ENCODE measurements around the gene PRKCE. TPM values are rescaled to one million over a fixed set of nuclear protein-coding genes. Genes with fewer than 3 reads are reported as not detected.

The PRKCE gene
- total and polyA plus RNA-seq, 2 donors (not counting 3 experiments of a cell fraction or from before 2014, with no cell fraction given): 27.9 to 33.9 TPM

DNA sequence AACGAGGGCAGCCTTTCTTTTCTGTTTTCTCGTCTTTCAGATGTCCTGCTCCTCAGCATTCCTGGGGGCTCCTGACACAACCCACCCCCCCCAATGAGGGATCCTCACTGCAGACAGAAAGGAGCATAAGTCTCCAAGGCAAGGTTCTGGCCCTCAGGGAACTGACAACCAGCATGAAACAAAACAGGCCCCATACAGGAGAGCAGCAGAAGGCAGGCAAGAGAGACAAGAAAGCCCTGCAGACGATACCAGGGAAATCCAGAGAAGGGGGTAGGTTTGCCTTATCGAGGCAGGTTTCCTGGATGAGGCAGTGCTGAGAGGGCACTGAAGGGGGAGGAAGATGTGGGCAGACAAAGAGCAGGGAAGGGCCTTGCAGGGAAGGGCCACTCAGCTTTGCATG lies 541.9 kb downstream of the PRKCE start:
- TF ChIP-seq FOS (IDR thresholded peaks at IDR 0.05; ENCODE audit: borderline replicate concordance, insufficient read depth, low read length) (no peak), EZH2 (IDR thresholded peaks at IDR 0.05; ENCODE audit: borderline replicate concordance, low read depth, low read length, severe bottlenecking) (no peak), JUN (IDR thresholded peaks at IDR 0.05; ENCODE audit: borderline replicate concordance, insufficient read depth, insufficient read length, low read depth) (no peak), GATA2 (IDR thresholded peaks at IDR 0.05; ENCODE audit: insufficient read depth, insufficient read length, low read depth, low read length) (no peak), POLR2A (IDR thresholded peaks at IDR 0.05; ENCODE audit: low read depth, low read length) (no peak), POLR2AphosphoS5 (IDR thresholded peaks at IDR 0.05; ENCODE audit: insufficient read depth, low read depth, low read length) (no peak), MYC (IDR thresholded peaks at IDR 0.05; ENCODE audit: low read depth, low read length) (no peak)
- TF ChIP-seq, protein P1, sequence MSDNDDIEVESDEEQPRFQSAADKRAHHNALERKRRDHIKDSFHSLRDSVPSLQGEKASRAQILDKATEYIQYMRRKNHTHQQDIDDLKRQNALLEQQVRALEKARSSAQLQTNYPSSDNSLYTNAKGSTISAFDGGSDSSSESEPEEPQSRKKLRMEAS (IDR thresholded peaks at IDR 0.05; ENCODE audit: insufficient read depth, insufficient read length): no peak
- TF ChIP-seq, protein P2, sequence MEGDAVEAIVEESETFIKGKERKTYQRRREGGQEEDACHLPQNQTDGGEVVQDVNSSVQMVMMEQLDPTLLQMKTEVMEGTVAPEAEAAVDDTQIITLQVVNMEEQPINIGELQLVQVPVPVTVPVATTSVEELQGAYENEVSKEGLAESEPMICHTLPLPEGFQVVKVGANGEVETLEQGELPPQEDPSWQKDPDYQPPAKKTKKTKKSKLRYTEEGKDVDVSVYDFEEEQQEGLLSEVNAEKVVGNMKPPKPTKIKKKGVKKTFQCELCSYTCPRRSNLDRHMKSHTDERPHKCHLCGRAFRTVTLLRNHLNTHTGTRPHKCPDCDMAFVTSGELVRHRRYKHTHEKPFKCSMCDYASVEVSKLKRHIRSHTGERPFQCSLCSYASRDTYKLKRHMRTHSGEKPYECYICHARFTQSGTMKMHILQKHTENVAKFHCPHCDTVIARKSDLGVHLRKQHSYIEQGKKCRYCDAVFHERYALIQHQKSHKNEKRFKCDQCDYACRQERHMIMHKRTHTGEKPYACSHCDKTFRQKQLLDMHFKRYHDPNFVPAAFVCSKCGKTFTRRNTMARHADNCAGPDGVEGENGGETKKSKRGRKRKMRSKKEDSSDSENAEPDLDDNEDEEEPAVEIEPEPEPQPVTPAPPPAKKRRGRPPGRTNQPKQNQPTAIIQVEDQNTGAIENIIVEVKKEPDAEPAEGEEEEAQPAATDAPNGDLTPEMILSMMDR (IDR thresholded peaks at IDR 0.05; ENCODE audit: extremely low read depth in 1 of 2, insufficient read depth in 1 of 2, low read depth in 1 of 2, low read length in 2 of 2): no peak
- Histone ChIP-seq H3K36me3 (ENCODE audit: control insufficient read depth in 2 of 2, extremely low read depth in 1 of 2, insufficient read depth in 2 of 2, low read length in 2 of 2) (no peaks in the 10 kb centered on the region), H3K4me1 (ENCODE audit: control insufficient read depth, extremely low read depth, insufficient read depth, low read length) (peaks cover 20% of the 10 kb centered on the region), H4K20me1 (replicated peaks; ENCODE audit: control insufficient read depth, extremely low read depth, insufficient read depth, low read length) (no peaks in the 10 kb centered on the region), H3K27me3 (ENCODE audit: control insufficient read depth in 2 of 2, insufficient read depth in 2 of 2, low read length in 2 of 2) (no peaks in the 10 kb centered on the region), H3K9ac (replicated peaks; ENCODE audit: extremely low read depth, insufficient read depth, low read length) (no peak overlapping the region), H3K79me2 (ENCODE audit: control insufficient read depth, insufficient read depth, low read length) (no peaks in the 10 kb centered on the region), H3K9me3 (replicated peaks; ENCODE audit: control insufficient read depth, insufficient read depth, low read length) (no peaks in the 10 kb centered on the region), H3K9me1 (replicated peaks; ENCODE audit: control insufficient read depth, extremely low read depth, insufficient read depth, low read length) (no peaks in the 10 kb centered on the region), H3K4me3 (replicated peaks in 1 of 3; ENCODE audit: insufficient read depth in 1 of 3, low read depth in 1 of 3, low read length in 3 of 3) (no peak overlapping the region), H2AFZ (ENCODE audit: low read depth, low read length) (no peak overlapping the region), H3K4me2 (ENCODE audit: insufficient read depth, low read length) (no peak overlapping the region), H3K27ac (ENCODE audit: insufficient read depth, low read depth, low read length) (no peak overlapping the region)
- DNase-seq (ENCODE audit: low read depth, low spot score) (no peak), FAIRE-seq (no peak)
- dilution Hi-C loops (cut with MboI; ENCODE audit: extremely low pct_ligation_motif_present, low sequenced_read_pairs): no loop called here
- CTCF ChIA-PET: interaction anchor here (1.3 kb wide), 2 partner anchors 14 to 101 kb away, joined by 3 to 4 read pairs; no protein-coding TSS in a partner anchor
- BruUV-seq (replicated peaks): no TSS peak
- POLR2A ChIA-PET: no interaction called here
- intact Hi-C loops (cut with micrococcal nuclease): no loop called here
